Activated T-cell treated with anti-CD3 and anti-CD28 coated beads for 24 hours (primary cell): Measurements from ENCODE around the gene TEKT2.

Experiments
- DNase-seq: peaks from one replicate; pipeline ENCODE4 v3.0.0-alpha.2; 2020; ENCODE audit warnings: low read depth

TEKT2 gene

DNA sequence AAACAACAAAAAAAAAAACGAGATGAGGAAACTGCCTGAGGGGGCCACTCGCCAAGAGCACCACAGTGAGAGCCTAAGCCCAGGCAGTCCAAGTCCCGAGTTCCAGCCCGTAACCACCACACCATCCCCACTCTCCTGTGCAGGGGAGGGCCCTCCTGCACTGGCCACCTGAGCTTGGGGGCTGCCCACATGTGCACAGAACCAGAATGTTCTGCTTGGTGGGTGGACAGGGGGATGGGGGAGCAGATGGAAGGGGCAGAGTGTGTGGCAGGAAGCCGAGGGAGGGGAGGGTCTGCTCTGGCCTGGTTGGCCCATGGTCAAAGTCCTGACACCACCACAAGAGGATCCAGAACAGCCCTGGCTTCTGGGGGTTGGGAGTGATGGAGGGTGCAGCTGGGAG lies 22.4 kb downstream of the TEKT2 start:
- no peak for DNase-seq

DNA sequence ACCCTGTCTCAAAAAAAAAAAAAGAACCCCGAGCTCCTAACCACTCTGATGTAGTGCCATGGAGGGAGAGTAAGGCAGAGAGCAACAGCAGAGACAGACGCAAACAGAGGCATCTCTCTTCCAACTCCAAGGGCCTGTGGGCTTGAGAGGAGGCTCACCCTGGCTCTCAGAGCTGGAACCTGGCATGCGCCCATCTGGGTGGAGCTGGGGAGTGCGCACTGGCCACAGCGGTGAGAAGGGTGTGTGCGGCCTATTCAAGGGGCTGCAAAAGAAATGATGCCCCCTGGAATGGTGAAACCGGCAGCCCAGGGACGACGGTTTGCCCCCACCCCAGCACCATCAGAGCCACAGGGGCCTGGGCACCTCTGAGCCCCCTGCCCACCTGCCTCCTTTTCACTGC lies 23.5 kb downstream of the TEKT2 start:
- DNase-seq, result no peak

DNA sequence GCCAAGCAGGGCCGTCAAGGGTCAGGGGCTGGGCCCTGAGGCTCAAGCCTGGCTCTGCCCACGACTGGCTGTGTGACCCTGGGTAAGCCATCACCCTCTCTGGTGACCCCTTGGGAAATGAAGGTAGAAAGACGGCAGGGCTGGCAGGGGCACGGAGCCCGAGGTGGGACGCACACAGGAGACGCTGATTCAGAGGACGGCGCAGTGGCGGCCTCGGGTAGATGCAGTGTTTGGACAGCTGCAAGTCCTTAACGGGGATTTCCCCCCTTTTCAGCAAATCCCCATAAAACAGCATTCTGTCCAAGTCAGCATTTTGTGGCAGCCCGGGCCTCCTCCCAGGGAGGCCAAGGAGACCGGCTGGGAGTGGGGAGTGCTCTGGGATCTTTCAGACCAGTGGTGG lies 24.4 kb downstream of the TEKT2 start:
- no peak for DNase-seq

DNA sequence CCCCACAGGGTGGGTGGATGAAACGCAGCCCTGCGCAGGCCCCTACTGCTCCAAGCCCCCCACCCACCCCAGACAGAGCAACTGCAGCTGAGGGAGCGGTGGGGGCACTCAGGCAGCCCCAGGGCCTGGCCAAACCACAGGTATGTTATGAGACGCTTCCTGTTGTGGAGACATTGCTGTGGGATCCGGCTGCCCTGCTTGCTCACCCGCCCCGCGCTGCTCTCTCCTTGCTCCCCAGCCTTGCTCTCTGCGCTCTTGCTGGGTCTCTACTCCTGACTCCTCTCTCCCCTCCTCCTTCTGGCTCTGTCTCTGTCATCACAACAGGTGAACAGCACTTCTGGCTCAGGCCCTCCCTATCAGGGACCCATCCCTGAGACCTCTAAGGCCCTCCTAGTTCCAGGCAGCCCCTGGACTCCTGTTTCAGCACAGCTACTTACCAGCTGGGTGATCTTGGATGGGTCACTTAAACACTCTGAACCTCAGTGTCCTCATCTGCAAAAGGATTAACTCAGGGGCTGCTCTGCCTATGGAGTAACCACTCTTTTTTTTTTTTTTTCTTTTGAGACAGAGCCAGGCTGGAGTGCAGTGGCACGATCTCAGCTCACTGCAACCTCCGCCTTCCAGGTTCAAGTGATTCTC lies 25.3 kb downstream of the TEKT2 start:
- DNase-seq, result no peak

DNA sequence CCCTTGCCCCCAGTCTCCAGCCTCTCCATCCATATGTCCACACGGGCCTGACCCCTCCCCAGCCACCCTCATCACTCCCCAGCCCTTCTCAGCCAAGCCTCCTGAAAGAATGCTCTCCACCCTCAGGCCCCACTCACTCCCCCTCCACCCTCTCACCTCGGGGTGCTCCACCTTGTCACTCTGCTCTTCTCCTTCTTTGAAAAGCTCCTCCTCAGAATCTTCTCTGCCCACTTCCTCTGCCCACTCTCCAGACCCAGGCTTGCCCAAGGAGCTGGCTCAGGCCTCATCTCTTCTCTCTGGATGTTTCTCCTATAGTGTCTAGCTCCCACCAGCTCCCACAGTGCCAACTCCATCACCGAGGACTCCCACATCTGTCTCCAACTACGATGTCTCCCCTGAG lies 27.3 kb downstream of the TEKT2 start:
- DNase-seq, result no peak

DNA sequence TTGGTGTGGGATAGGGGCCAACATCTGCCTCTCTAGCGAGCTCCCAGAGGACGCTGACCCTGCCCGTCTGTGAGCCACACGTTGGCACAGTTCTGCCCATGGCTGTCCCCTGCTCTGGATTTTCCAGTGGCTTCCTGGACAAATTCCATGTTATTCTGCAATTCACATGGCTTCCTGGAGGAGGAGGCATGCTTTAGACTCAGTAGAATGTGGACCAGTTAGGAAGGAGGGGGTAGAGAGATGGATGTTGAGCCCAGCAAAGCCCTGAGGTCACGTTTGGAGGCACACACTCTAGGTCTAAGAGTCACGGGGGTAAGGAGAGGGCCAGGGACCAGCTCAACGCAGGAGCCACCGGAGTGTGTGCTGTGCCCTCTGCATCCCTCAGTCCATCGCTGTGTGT lies 28.9 kb downstream of the TEKT2 start:
- no peak for DNase-seq

DNA sequence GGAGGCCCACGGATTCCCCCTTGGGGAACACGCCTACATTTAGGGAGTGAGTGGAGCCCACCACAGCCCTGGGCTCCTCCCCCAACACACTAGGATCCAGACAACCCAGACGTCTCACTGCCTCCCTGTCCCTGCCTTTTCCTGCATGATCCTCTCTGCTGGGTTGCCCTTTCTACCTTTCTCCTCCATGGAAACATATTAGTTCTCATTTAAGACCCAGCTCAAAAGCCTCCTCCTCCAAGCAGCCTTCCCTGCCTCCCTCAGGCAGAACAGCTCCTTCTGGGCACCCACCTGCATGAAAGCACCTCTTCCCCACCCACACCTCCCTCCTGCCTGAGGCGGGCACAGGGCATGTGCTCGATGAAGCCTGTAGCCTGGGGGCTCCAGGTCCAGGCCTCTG lies 30.5 kb downstream of the TEKT2 start:
- no peak for DNase-seq

DNA sequence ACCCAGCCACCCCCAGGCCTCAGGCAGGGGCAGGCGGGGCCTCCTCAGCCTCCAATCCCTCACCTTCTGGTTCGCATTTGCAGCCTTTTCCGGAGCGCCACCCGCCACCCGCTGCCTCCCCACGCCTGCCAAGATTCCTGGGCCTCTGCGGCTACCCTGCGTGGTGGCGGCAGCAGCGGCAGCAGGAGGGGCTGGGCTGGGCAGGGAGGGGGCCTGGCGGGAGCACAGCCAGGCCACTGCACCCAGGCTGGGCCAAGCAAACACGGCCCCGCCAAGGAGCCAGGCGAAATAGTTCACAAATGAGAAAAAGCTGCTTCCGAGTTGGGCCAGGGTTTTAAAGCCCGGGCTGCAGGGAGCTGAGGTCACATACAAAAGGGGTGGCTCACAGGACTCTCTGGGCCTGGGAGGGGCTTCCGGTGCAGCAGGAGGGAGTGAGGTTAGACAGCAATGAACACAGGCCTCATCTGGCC lies 31.3 kb downstream of the TEKT2 start:
- DNase-seq, result no peak

DNA sequence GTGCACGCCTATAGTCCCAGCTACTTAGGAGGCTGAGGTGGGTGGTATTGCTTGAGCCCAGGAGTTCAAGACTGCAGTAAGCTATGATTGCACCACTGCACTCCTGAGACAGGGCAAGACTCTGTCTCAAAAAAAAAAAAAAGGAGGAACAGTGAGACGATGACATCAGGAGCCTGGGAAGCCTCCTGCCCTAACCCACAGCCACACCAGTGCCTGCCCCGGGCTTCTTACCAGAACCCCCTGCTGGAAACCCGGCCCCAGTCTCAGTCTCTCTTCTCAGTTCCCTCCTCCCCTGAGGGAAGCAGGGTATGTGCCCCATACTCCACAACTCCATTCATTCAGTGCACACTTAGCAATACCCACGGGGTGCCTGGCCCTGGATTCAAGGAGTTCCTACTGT lies 32.0 kb downstream of the TEKT2 start:
- DNase-seq, result no peak

DNA sequence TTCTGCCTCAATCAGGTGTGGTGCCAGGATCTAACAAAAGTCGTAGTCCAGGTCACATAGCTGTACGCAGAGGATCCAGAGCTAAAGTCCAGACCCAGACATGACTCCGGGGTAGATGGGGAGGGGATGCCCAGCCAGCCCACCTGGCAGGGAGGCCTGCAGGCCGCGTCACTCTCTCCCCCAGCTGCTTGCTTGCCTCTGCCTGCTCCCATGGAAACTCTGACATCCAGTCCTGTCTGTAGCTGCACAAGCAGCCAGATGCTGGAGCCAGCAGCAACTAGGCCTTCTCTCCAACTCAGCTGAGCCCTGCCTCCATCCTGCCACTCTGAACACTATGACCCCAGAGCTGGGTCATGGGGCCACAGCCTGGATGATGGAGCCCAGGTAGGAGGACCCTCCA lies 33.0 kb downstream of the TEKT2 start:
- no peak for DNase-seq

DNA sequence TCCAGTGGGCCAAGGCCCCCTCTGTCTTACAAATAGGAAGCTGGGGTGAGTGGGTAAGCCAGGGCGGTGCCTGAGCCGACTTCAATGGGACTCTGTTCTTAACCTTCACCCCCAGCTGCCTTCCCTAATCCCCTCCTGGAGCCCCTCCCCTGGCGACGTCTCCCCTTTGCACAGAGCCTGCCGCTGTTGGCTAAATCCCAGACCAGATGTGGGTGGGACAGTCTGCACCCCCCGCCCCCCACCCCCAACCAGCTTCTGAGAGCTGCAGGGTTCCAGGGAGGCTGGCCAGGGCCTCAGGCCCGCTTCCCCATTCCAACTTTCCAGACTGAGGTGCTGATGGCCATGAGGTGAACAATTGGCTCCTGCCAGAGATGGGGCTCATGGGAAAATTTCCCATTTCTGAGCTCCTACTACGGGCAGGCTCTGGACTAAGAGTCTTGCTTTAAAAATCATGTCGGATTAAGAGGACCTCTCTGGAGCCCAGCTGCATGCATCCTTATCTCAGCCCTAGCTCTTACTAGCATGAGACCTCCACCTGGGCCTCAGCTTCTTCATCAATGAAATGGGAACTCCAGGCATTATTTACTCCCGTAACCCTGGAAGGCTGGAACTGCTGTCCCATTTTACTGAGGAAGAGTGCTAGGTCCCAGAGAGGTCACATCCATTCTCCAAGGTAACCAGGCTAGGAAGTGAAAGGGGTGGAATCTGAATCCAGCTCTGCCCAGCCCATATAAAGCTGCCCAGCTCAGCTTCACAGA lies 34.7 kb downstream of the TEKT2 start:
- DNase-seq, result no peak

DNA sequence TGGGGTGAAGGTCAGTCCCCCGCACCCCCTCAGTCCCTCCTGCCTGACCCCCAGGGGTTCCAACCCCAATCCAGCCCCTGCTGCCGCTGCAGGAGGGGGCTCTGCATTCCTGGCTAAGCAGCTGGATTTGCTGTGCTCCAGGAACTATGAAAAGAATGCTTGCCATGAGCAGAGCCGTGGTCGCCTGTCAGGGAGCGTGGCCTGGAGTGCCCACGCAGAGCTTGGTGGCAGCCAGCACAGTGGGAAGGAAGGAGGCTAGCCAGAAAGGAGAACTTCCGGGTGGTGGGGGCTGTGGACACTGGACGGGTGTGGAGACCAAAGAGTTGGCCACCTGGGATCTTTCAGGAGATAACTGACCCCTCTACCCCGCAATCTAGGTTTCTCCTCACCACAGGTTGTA lies 35.6 kb downstream of the TEKT2 start:
- DNase-seq, result no peak

DNA sequence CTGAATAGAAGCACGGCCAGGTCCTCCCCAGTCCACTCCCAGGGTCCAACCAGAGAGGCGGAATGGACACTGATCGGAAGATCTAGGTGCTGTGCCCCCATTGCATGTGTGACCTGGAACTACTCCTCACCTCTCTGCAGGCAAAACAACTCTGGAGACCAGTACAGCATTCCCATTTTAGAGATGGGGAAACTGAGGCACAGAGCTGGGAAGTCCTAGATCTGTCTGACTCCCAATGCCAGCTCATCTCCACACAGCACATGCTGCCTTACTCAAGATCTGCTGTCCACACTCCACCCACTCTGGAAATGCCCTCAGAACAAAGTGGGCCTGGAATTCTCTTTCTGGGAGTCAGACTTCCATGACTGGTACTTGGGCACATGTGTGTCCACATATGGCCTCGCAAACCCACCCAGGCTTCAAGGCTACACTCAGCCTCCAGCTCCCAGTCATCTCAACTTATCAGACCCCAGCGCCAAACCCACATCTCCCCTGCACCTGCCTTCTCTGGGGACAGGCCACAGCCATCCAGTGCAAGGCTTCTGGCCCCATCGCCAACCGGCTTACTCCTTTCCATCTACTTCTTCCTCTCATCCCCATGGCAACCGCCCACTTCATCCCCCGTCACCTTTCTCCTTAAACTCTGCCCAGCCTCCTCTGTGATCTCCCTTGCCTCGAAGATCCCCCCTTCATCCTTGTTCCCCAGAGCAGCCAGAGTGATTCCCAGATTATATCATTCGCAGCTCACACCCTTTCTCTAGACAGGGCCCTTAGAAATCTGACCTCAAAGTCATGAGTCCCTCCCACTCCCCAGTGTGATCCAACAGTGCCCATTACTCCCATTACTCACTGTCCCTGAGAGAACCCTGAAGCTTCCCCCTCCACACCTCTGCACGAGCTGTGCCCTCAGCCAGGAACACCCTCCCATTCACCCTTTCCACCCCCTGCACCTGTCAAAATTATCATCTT lies 38.5 kb downstream of the TEKT2 start:
- DNase-seq, result no peak

DNA sequence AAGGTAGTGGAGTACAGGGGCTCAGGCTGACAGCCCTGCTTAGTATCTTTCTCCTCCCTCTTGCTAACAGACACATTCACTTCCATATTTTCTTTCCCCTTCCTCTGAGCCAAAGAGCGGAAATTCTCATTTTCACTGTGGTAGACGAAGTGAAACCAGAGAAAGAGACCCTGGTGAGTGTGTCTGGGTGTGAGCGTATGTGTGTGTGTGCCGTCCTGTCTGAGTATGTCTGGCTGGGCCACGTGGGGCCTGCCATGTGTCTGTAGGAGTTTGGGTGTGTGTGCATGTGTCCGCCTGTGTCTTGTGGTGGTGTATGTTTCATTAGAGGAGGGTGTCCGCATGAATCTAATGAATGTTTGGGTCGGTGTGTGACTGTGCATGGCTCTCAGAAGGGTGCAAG lies 39.5 kb downstream of the TEKT2 start:
- DNase-seq, result no peak

DNA sequence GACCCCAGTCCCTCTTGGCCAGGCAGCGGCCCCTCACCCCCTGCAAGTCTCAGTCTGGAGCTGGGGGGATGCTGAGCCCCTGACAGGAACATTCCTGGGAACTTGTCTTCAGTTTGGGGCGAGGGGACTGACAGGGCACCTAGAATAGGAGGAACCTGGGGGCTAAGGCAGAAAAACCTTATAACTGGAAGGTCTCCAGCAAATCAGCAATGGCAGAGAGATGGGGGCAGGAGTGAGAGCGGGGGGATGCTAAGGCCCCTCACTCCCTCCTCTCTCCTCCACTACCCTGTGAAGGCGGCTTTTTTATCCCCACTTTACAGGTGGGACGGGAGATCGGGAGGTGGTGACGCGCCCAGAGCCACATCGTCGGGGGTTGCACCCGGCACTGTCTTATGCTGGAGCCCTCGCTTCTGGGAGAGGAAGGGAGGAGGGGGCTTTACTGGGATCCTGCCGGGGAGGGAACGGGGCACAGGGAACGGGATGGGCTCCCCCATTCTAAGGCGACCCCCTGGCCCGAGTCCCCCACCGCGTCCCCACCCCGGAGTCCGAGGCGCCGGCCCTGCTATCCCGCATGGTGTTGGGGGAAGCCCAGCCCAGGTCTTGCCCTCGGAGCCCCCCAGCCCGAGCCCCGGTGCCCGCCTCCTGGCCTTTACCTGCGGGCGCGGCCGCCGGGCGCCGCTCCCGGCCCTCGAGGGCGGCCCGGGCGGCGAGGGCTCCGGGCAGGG lies 40.7 kb downstream of the TEKT2 start:
- no peak for DNase-seq

DNA sequence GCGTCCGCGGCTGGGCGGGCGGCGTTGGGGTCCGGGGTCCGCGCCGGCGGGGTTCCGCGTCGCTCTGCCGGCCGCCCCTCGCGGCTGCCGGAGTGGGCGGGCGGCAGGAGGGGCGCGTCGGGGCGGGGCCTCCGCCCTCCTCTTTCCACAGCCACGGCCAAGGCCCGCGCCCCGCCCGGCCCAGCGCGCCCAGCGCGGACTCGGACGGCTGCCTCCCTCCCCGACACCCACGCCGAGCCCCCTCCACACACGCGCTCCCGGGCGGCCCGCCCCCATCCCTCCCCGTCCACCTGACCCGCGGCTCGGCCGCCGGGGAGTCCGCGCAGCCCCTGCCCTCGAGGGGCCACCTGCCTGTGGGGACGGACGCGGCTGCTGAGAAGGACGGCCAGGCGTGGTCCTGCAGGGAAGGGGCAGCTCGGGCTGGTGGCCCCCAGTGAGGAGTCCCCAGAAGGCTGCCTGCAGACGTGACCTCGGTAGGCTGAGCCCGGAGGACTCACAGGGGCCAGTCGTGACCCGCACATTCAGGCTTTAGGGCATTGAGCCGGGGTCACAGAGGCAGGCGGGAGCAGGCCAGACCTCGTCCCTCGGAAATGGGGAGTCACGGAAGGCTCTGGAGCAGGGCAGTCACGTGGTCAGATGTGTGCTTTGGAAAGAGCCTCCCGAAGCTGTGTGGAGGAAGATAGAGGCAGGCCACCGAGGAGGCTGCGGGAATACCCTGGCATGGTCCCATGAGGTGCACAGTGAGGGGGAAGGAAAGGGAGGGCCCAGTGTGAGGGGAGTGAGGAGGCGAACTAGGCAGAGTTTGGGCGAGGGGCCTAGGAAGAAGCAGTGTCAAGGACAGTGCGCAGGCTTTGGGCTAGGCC lies 41.5 kb downstream of the TEKT2 start, which contains the start of gene COL8A2:
Gene COL8A2 (minus strand): TSS at position 94 of the 863 bp plus-strand sequence. CDS start 24,980 bp downstream, outside the sequence.
- DNase-seq, result no peak

DNA sequence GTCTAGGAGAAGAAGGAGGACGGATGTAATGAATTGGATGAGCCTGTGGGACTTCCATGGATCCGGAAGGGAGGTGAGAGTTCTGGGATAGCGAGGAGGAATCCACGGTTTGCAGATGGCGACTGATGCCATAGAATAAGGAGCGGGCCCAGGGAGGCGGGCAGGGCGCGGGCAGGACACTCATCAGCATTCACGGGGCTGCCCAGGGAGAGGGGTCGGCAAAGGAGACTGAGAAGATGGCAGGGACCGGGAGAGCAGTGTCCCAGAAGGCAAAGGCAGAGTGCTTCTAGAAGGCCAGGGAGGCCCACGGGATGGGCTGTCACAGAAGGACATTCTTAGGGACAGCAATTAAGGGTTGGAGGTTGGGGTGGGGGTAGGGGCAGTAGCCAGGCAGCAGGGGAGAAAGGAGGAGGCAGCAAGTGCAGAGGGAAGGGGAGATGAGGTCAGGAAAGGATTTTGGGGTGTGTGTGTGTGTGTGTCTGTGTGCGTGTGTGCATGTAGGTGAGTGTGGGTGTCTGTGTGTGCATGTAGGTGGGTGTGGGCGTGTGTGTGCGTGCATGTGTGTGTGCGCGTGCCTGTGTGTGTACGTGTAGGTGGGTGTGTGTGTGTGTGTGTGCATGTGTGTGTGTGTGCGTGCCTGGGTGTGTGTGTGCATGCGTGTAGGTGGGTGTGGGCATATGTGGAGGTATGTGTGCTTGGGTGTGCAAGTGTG lies 42.3 kb downstream of the TEKT2 start:
- DNase-seq, result no peak

DNA sequence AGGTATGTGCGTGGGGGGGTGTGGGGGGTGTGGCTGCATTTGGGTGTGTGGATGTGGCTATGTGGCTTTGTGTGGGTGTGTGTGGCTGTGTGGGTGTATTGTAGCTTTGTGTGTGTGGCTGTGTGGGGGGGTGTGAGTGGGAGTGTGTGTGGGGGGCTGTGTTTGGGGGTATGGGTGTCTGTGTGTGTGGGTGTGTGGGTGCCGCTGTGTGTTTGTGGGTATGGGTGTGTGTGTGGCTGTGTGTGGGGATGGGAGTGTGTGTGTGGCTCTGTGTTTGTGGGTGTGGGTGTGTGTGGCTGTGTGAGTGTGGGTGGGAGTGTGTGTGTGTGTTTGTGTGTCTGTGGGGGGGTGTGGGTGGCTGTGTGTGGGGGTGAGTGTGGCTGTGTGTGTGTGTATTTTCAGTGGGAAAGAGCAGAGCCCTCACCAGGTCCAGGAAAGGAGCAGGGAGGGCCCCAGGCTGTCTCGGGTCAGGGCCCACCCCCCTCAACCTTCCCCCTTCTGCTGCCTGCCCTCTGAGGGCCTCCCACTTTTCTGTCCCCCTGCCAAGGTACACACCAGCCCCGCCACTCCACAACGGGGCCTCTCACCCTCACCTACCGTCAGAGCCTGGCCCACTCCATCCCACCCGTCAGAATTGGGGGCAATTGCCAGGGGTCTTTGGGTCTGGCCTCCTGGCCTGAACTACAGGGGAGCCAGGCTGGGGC lies 43.1 kb downstream of the TEKT2 start:
- DNase-seq, result no peak

DNA sequence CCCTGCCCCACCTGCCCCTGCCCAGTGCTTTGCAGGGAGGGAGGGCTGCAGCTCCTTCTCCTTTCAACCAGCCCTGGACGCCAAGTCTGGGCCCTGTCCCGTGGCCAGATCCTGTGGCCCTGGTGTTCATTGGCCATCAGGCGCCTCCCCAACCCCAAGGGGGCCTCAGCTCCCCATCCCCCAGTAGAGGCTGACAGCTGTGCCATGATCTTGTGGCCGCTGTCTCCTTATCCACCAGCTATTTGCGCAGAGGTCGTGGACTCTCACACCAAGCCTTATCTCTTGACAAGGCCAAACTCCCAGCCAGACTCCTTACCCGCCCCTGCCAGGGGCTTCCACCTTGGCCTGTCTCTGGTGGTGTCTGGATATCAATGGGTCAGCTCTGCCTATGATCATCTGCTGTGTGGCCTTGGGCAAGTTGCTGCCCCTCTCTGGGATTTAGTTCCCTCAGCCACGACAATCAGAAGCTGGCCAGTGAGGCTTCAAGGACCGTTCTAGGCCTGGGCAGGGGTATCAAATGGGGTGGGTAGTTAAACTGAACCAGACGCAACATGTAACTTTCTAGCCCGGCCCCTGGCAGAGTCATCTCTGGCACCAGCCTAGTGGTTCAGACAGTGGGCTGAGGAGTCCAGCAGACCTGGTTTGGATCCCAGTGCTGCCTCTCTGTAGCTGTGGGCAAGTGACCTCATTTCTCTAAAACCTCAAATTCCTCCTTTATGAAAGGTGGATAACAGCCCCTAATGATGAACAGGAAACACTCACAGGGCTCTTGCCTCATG lies 44.4 kb downstream of the TEKT2 start:
- no peak for DNase-seq
